K562 (cell line): ENCODE measurements around the gene MRPS15. TPM values are rescaled to one million over a fixed set of nuclear protein-coding genes. Genes with fewer than 3 reads are reported as not detected.
A peak's percentile ranks its signal among the peaks of the same experiment; 100 is the strongest.

Source experiments
- CEBPG ChIP-seq, 3 experiments: fragments of 200-800 bp in 1 of 3; sonication (Bioruptor generic) in 1 of 3; sonication (generic) in 1 of 3; formaldehyde crosslinking in 1 of 3; IDR thresholded peaks in 2 of 3; conservative IDR thresholded peaks in 1 of 3; 2 replicates each; pipeline versions ENCODE4 v1.6.1 to v1.8.0; 2016 to 2022; ENCODE audit warnings: missing compliant biosample characterization in 2 of 3, missing genetic modification characterization in 2 of 3, mild to moderate bottlenecking in 1 of 3, missing genetic modification reagents in 1 of 3
- E4F1 ChIP-seq: fragments of 250-450 bp; sonication (Bioruptor Pico); IDR thresholded peaks from 2 replicates; pipeline ENCODE4 v1.5.0; 2021; ENCODE audit warnings: mild to moderate bottlenecking, borderline replicate concordance
- GATAD2A ChIP-seq: fragments of 450-650 bp; IDR thresholded peaks from 2 replicates; pipeline ENCODE4 v1.6.1; 2017
- ZNF197 ChIP-seq: fragments of 200-800 bp; sonication (Bioruptor generic); IDR thresholded peaks from 2 replicates; pipeline ENCODE4 v1.6.1; 2016; ENCODE audit warnings: low read depth, missing genetic modification characterization, missing compliant biosample characterization
- ZNF589 ChIP-seq: fragments of 200-800 bp; sonication (Bioruptor generic); IDR thresholded peaks from 2 replicates; pipeline ENCODE4 v1.6.1; 2016; ENCODE audit warnings: low read depth, missing genetic modification characterization, missing compliant biosample characterization
- ZNF766 ChIP-seq: fragments of 200-800 bp; sonication (Bioruptor generic); conservative IDR thresholded peaks from 2 replicates; pipeline ENCODE4 v1.6.1; 2016; ENCODE audit warnings: missing genetic modification characterization, missing compliant biosample characterization
- polyA plus RNA-seq, 8 experiments: library from polyadenylated mRNA; depleted of rRNA in 4 of 8; stranded (reverse) in 5 of 8; unstranded in 3 of 8; fragments of >200 nt; fragmentation: Nextera tagmentation in 2 of 8; fragmentation: Illumina TruSeq in 1 of 8; extraction: Ambion mirVana in 2 of 8; extraction: Trizol in 1 of 8; gene quantifications; 2 replicates each; pipeline versions ENCODE4 v1.2.1 to v1.2.3, GENCODE V29; 2011 to 2014; ENCODE audit warnings: inconsistent platforms in 1 of 8, missing spikeins in 1 of 8
- total RNA-seq, 7 experiments: library from RNA; depleted of rRNA in 6 of 7; stranded (reverse); fragments of >200 nt in 6 of 7; fragmentation: Illumina TruSeq in 2 of 7; extraction: Trizol in 2 of 7; gene quantifications; 2 replicates each; pipeline versions ENCODE4 v1.2.1 to v1.2.3, GENCODE V29; 2011 to 2021; ENCODE audit warnings: low replicate concordance in 1 of 7
- TF ChIP-seq, protein P1 (sequence below): fragments of 450-650 bp; conservative IDR thresholded peaks from 2 replicates; pipeline ENCODE4 v1.6.1; 2016; ENCODE audit warnings: missing genetic modification characterization, low read depth, mild to moderate bottlenecking, control low read depth, missing compliant biosample characterization
- TF ChIP-seq, protein P2 (sequence below): fragments of 450-650 bp; formaldehyde crosslinking; IDR thresholded peaks from 2 replicates; pipeline ENCODE4 v1.4.0; 2020; ENCODE audit warnings: mild to moderate bottlenecking, moderate library complexity
- TF ChIP-seq, protein P3 (sequence below), 2 experiments: fragments of 450-650 bp in 1 of 2; sonication (generic) in 1 of 2; formaldehyde crosslinking in 1 of 2; IDR thresholded peaks; 2 replicates each; pipeline versions ENCODE4 v1.7.1 to v1.9.0; 2016 to 2022; ENCODE audit warnings: inconsistent platforms in 1 of 2, mild to moderate bottlenecking in 1 of 2, missing genetic modification reagents in 1 of 2

The MRPS15 gene
- total and polyA plus RNA-seq, 9 of the 15 experiments (the other 6 are each of a cell fraction or from before 2014, with no cell fraction given): 62.9 to 286 (median 149) TPM

- no peak for TF ChIP-seq E4F1 (CRISPR knock-in tag)
- no peak for TF ChIP-seq ZNF197 (CRISPR knock-in tag)
- TF ChIP-seq ZNF589 (CRISPR knock-in tag): 0 out of 2 replicates have a peak, but pooled peaks have one; percentile 36
- TF ChIP-seq, protein P1, sequence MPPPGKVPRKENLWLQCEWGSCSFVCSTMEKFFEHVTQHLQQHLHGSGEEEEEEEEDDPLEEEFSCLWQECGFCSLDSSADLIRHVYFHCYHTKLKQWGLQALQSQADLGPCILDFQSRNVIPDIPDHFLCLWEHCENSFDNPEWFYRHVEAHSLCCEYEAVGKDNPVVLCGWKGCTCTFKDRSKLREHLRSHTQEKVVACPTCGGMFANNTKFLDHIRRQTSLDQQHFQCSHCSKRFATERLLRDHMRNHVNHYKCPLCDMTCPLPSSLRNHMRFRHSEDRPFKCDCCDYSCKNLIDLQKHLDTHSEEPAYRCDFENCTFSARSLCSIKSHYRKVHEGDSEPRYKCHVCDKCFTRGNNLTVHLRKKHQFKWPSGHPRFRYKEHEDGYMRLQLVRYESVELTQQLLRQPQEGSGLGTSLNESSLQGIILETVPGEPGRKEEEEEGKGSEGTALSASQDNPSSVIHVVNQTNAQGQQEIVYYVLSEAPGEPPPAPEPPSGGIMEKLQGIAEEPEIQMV: no peak
- no peak for TF ChIP-seq CEBPG (CRISPR knock-in tag; IDR thresholded peaks at IDR 0.05)
- TF ChIP-seq CEBPG (tag; conservative IDR thresholded peaks at IDR 0.05 in 1 of 2, IDR thresholded peaks at IDR 0.05 in 1 of 2): peak in 1 of 2 experiments; percentile 88; a peak in 2 of 4 replicates
- TF ChIP-seq ZNF766: peak; percentile 32; the same call in 1 of the 2 replicates
- TF ChIP-seq, protein P2, sequence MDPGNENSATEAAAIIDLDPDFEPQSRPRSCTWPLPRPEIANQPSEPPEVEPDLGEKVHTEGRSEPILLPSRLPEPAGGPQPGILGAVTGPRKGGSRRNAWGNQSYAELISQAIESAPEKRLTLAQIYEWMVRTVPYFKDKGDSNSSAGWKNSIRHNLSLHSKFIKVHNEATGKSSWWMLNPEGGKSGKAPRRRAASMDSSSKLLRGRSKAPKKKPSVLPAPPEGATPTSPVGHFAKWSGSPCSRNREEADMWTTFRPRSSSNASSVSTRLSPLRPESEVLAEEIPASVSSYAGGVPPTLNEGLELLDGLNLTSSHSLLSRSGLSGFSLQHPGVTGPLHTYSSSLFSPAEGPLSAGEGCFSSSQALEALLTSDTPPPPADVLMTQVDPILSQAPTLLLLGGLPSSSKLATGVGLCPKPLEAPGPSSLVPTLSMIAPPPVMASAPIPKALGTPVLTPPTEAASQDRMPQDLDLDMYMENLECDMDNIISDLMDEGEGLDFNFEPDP (CRISPR knock-in tag): no peak
- TF ChIP-seq, protein P3, sequence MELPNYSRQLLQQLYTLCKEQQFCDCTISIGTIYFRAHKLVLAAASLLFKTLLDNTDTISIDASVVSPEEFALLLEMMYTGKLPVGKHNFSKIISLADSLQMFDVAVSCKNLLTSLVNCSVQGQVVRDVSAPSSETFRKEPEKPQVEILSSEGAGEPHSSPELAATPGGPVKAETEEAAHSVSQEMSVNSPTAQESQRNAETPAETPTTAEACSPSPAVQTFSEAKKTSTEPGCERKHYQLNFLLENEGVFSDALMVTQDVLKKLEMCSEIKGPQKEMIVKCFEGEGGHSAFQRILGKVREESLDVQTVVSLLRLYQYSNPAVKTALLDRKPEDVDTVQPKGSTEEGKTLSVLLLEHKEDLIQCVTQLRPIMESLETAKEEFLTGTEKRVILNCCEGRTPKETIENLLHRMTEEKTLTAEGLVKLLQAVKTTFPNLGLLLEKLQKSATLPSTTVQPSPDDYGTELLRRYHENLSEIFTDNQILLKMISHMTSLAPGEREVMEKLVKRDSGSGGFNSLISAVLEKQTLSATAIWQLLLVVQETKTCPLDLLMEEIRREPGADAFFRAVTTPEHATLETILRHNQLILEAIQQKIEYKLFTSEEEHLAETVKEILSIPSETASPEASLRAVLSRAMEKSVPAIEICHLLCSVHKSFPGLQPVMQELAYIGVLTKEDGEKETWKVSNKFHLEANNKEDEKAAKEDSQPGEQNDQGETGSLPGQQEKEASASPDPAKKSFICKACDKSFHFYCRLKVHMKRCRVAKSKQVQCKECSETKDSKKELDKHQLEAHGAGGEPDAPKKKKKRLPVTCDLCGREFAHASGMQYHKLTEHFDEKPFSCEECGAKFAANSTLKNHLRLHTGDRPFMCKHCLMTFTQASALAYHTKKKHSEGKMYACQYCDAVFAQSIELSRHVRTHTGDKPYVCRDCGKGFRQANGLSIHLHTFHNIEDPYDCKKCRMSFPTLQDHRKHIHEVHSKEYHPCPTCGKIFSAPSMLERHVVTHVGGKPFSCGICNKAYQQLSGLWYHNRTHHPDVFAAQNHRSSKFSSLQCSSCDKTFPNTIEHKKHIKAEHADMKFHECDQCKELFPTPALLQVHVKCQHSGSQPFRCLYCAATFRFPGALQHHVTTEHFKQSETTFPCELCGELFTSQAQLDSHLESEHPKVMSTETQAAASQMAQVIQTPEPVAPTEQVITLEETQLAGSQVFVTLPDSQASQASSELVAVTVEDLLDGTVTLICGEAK (IDR thresholded peaks at IDR 0.05): no peak
- TF ChIP-seq, protein P3 (CRISPR knock-in tag; IDR thresholded peaks at IDR 0.05): no peak
- no peak for TF ChIP-seq GATAD2A
Measured at GRCh38 chr1:36464605-36465393, 615 bp upstream of the MRPS15 start (continued).
